ENCODE results near the gene SERINC2. TPM values are rescaled to one million over a fixed set of nuclear protein-coding genes. Genes with fewer than 3 reads are reported as not detected.

The SERINC2 gene
- total and polyA plus RNA-seq, 2 experiments from 2014 or later = 20.5 to 23.3 TPM

DNA sequence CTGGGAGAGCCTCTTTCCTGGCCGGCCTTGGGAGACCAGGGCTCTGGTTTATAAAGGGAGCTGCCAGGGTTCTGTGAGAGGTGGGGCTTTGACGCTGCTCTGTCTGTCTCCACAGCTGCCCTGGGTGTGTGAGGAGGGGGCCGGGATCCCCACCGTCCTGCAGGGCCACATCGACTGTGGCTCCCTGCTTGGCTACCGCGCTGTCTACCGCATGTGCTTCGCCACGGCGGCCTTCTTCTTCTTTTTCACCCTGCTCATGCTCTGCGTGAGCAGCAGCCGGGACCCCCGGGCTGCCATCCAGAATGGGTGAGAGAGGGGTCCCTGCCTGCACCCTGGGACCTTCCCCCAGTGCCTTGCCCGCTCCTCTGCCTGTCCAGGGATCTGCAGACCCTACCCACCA lies 11.6 kb downstream of the SERINC2 start:
- Mint-ChIP-seq H3K36me3 (ENCODE audit: low read depth) (peaks cover 5% of the 10 kb centered on the region; the same call in 2 of the 3 replicates), H3K4me3 (no peak overlapping the region), H3K9me3 (no peaks in the 10 kb centered on the region), H3K27me3 (ENCODE audit: insufficient read depth, low read depth, poor library complexity) (peaks cover 9% of the 10 kb centered on the region), H3K4me1 (peaks cover 10% of the 10 kb centered on the region), H3K27ac (no peak overlapping the region)
- no peaks in the 10 kb centered on the region; the same call in 1 of the 2 replicates for H4K20me1 ChIP-seq (replicated peaks; ENCODE audit: insufficient read depth)
- H3K27me3 ChIP-seq (ENCODE audit: insufficient read depth) = no peaks in the 10 kb centered on the region
- H3K9me2 ChIP-seq (ENCODE audit: insufficient read depth) = no peaks in the 10 kb centered on the region
- no peaks in the 10 kb centered on the region for H3K79me2 ChIP-seq (replicated peaks; ENCODE audit: insufficient read depth)
- H3K4me2 ChIP-seq = no peak overlapping the region
- TF ChIP-seq, protein P1, sequence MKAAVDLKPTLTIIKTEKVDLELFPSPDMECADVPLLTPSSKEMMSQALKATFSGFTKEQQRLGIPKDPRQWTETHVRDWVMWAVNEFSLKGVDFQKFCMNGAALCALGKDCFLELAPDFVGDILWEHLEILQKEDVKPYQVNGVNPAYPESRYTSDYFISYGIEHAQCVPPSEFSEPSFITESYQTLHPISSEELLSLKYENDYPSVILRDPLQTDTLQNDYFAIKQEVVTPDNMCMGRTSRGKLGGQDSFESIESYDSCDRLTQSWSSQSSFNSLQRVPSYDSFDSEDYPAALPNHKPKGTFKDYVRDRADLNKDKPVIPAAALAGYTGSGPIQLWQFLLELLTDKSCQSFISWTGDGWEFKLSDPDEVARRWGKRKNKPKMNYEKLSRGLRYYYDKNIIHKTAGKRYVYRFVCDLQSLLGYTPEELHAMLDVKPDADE (IDR thresholded peaks at IDR 0.05) = no peak
- TF ChIP-seq NANOG (IDR thresholded peaks at IDR 0.05; ENCODE audit: borderline replicate concordance) = no peak
- no peak for TF ChIP-seq ZNF114 (CRISPR knock-in tag; IDR thresholded peaks at IDR 0.05)
- no peak for TF ChIP-seq CREB1 (CRISPR knock-in tag; IDR thresholded peaks at IDR 0.05; ENCODE audit: low read depth)
- TF ChIP-seq, protein P2, sequence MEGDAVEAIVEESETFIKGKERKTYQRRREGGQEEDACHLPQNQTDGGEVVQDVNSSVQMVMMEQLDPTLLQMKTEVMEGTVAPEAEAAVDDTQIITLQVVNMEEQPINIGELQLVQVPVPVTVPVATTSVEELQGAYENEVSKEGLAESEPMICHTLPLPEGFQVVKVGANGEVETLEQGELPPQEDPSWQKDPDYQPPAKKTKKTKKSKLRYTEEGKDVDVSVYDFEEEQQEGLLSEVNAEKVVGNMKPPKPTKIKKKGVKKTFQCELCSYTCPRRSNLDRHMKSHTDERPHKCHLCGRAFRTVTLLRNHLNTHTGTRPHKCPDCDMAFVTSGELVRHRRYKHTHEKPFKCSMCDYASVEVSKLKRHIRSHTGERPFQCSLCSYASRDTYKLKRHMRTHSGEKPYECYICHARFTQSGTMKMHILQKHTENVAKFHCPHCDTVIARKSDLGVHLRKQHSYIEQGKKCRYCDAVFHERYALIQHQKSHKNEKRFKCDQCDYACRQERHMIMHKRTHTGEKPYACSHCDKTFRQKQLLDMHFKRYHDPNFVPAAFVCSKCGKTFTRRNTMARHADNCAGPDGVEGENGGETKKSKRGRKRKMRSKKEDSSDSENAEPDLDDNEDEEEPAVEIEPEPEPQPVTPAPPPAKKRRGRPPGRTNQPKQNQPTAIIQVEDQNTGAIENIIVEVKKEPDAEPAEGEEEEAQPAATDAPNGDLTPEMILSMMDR (conservative IDR thresholded peaks at IDR 0.05; ENCODE audit: low read depth in 2 of 2) = no peak
- no peak for TF ChIP-seq POLR2AphosphoS5 (IDR thresholded peaks at IDR 0.05; ENCODE audit: low read depth)
- TF ChIP-seq JUNB (IDR thresholded peaks at IDR 0.05; ENCODE audit: unreplicated experiment) = no peak
- no peak for TF ChIP-seq EZH2 (IDR thresholded peaks at IDR 0.05; ENCODE audit: low read depth, unreplicated experiment)
- TF ChIP-seq, protein P3, sequence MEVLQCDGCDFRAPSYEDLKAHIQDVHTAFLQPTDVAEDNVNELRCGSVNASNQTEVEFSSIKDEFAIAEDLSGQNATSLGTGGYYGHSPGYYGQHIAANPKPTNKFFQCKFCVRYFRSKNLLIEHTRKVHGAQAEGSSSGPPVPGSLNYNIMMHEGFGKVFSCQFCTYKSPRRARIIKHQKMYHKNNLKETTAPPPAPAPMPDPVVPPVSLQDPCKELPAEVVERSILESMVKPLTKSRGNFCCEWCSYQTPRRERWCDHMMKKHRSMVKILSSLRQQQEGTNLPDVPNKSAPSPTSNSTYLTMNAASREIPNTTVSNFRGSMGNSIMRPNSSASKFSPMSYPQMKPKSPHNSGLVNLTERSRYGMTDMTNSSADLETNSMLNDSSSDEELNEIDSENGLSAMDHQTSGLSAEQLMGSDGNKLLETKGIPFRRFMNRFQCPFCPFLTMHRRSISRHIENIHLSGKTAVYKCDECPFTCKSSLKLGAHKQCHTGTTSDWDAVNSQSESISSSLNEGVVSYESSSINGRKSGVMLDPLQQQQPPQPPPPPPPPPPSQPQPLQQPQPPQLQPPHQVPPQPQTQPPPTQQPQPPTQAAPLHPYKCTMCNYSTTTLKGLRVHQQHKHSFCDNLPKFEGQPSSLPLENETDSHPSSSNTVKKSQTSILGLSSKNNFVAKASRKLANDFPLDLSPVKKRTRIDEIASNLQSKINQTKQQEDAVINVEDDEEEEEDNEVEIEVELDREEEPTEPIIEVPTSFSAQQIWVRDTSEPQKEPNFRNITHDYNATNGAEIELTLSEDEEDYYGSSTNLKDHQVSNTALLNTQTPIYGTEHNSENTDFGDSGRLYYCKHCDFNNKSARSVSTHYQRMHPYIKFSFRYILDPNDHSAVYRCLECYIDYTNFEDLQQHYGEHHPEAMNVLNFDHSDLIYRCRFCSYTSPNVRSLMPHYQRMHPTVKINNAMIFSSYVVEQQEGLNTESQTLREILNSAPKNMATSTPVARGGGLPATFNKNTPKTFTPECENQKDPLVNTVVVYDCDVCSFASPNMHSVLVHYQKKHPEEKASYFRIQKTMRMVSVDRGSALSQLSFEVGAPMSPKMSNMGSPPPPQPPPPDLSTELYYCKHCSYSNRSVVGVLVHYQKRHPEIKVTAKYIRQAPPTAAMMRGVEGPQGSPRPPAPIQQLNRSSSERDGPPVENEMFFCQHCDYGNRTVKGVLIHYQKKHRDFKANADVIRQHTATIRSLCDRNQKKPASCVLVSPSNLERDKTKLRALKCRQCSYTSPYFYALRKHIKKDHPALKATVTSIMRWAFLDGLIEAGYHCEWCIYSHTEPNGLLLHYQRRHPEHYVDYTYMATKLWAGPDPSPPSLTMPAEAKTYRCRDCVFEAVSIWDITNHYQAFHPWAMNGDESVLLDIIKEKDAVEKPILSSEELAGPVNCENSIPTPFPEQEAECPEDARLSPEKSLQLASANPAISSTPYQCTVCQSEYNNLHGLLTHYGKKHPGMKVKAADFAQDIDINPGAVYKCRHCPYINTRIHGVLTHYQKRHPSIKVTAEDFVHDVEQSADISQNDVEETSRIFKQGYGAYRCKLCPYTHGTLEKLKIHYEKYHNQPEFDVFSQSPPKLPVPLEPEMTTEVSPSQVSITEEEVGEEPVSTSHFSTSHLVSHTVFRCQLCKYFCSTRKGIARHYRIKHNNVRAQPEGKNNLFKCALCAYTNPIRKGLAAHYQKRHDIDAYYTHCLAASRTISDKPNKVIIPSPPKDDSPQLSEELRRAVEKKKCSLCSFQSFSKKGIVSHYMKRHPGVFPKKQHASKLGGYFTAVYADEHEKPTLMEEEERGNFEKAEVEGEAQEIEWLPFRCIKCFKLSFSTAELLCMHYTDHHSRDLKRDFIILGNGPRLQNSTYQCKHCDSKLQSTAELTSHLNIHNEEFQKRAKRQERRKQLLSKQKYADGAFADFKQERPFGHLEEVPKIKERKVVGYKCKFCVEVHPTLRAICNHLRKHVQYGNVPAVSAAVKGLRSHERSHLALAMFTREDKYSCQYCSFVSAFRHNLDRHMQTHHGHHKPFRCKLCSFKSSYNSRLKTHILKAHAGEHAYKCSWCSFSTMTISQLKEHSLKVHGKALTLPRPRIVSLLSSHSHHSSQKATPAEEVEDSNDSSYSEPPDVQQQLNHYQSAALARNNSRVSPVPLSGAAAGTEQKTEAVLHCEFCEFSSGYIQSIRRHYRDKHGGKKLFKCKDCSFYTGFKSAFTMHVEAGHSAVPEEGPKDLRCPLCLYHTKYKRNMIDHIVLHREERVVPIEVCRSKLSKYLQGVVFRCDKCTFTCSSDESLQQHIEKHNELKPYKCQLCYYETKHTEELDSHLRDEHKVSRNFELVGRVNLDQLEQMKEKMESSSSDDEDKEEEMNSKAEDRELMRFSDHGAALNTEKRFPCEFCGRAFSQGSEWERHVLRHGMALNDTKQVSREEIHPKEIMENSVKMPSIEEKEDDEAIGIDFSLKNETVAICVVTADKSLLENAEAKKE (CRISPR knock-in tag; IDR thresholded peaks at IDR 0.05) = no peak
- H2AFZ ChIP-seq = no peak overlapping the region
- ATAC-seq (no peak), DNase-seq (ENCODE audit: low spot score) (no peak)
- no peaks in the 10 kb centered on the region for H3K36me3 ChIP-seq (ENCODE audit: insufficient read depth)
- H3K4me1 ChIP-seq (ENCODE audit: insufficient read depth) = peaks cover 9% of the 10 kb centered on the region; the same call in 1 of the 2 replicates
- 0 out of 2 replicates have a peak, but pooled peaks cover 6% of the 10 kb centered on the region for H3F3A ChIP-seq (replicated peaks; ENCODE audit: low read depth)
- no peak overlapping the region for H3K4me3 ChIP-seq
- no peak overlapping the region for H3K27ac ChIP-seq (ENCODE audit: low read depth)

All from GM23338 (cell line).